ENCODE measurements around the gene KRTAP4-8.
"Not testable (repeated sequence)": the region's sequence is repeated elsewhere in the genome, so short reads cannot be mapped to it uniquely, and the experiment has no call there.

KRTAP4-8 gene

GRCh38 chr17:41083427-41083826, 14.5 kb downstream of the KRTAP4-8 start:
- not testable (repeated sequence) for H3K9ac ChIP-seq; H3K4me1 ChIP-seq; H3K79me2 ChIP-seq; H3K27me3 ChIP-seq (ENCODE audit: control insufficient read depth, insufficient read depth, low read length); H3K36me3 ChIP-seq (ENCODE audit: control insufficient read depth, insufficient read depth, low read length); H3K4me3 ChIP-seq (ENCODE audit: low read depth, low read length); H3K27ac ChIP-seq; H3K4me2 ChIP-seq (ENCODE audit: low read length); H3K9me3 ChIP-seq (ENCODE audit: control insufficient read depth, low read length); H2AFZ ChIP-seq

- H3K27ac ChIP-seq: no peak overlapping the region
- H2AFZ ChIP-seq: no peak overlapping the region
- no peak for TF ChIP-seq CTCF (IDR thresholded peaks at IDR 0.05)
Measured at GRCh38 chr17:41082626-41083025, 15.3 kb downstream of the KRTAP4-8 start.

GRCh38 chr17:41076788-41077187, 21.2 kb downstream of the KRTAP4-8 start:
- no peak overlapping the region for H3K4me3 ChIP-seq (ENCODE audit: low read depth, low read length)
- H3K27ac ChIP-seq: no peak overlapping the region
- H3K79me2 ChIP-seq: no peaks in the 10 kb centered on the region
- H3K36me3 ChIP-seq (ENCODE audit: control insufficient read depth, insufficient read depth, low read length): no peaks in the 10 kb centered on the region
- H3K4me2 ChIP-seq (ENCODE audit: low read length): no peak overlapping the region
- H2AFZ ChIP-seq: no peak overlapping the region
- TF ChIP-seq CTCF (IDR thresholded peaks at IDR 0.05): no peak
- H3K9me3 ChIP-seq (ENCODE audit: control insufficient read depth, low read length): no peaks in the 10 kb centered on the region
- no peaks in the 10 kb centered on the region for H3K27me3 ChIP-seq (ENCODE audit: control insufficient read depth, insufficient read depth, low read length)
- H3K9ac ChIP-seq: no peak overlapping the region
- H3K4me1 ChIP-seq: no peaks in the 10 kb centered on the region

More at GRCh38 chr17:41082626-41083025, 15.3 kb downstream of the KRTAP4-8 start:
- Histone ChIP-seq H3K79me2 (no peaks in the 10 kb centered on the region), H3K4me3 (ENCODE audit: low read depth, low read length) (no peak overlapping the region), H3K27me3 (ENCODE audit: control insufficient read depth, insufficient read depth, low read length) (no peaks in the 10 kb centered on the region), H3K4me1 (no peaks in the 10 kb centered on the region), H3K9ac (no peak overlapping the region), H3K36me3 (ENCODE audit: control insufficient read depth, insufficient read depth, low read length) (no peaks in the 10 kb centered on the region), H3K4me2 (ENCODE audit: low read length) (no peak overlapping the region), H3K9me3 (ENCODE audit: control insufficient read depth, low read length) (no peaks in the 10 kb centered on the region)

GRCh38 chr17:41073676-41074075, 24.3 kb downstream of the KRTAP4-8 start:
- H2AFZ ChIP-seq: no peak overlapping the region
- no peaks in the 10 kb centered on the region for H3K27me3 ChIP-seq (ENCODE audit: control insufficient read depth, insufficient read depth, low read length)
- H3K4me2 ChIP-seq (ENCODE audit: low read length): no peak overlapping the region
- H3K9ac ChIP-seq: no peak overlapping the region
- H3K27ac ChIP-seq: no peak overlapping the region
- H3K9me3 ChIP-seq (ENCODE audit: control insufficient read depth, low read length): no peaks in the 10 kb centered on the region
- no peaks in the 10 kb centered on the region for H3K79me2 ChIP-seq
- no peak for TF ChIP-seq CTCF (IDR thresholded peaks at IDR 0.05)
- no peaks in the 10 kb centered on the region for H3K4me1 ChIP-seq
- no peaks in the 10 kb centered on the region for H3K36me3 ChIP-seq (ENCODE audit: control insufficient read depth, insufficient read depth, low read length)
- no peak overlapping the region for H3K4me3 ChIP-seq (ENCODE audit: low read depth, low read length)

DNA sequence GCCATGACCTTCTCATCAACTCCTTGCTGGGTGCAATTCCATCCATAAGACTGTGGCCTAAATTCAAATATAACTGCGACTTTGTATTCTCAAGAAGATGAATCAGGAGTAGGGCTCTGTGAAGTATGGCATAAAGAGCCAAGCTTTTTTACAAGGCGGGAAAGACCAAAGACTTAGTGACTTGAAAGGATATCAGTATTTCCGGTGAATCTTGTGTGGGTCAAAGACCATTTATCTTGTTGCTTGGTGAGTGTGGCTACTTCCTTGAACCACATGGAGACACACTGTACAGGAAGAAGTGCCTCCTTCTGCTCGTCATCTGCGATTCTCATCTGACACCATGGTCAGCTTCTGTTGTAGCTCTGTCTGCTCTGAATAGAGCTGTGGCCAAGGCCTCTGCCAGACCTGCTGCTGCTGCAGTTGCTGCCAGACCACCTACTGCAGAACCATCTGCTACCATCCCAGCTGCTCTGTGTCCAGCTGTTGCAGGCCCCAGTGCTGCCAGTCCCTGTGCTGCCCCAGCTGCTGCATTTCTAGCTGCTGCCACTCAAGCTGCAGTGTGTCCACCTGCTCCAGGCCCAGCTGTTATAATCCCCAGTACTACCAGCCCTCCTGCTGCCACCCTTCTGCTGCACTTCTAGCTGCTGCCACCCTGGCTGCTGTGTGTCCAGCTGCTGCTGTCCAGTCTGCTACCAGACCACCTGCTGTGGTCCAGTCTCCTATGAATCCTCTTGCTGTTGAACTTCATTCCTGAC, 26.2 kb downstream of the KRTAP4-8 start:
- no peaks in the 10 kb centered on the region for H3K36me3 ChIP-seq (ENCODE audit: control insufficient read depth, insufficient read depth, low read length)

More for the DNA sequence above, 26.2 kb downstream of the KRTAP4-8 start:
- Histone ChIP-seq H3K27ac (no peak overlapping the region), H3K9me3 (ENCODE audit: control insufficient read depth, low read length) (no peaks in the 10 kb centered on the region), H3K27me3 (ENCODE audit: control insufficient read depth, insufficient read depth, low read length) (no peaks in the 10 kb centered on the region), H2AFZ (no peak overlapping the region), H3K9ac (no peak overlapping the region), H3K4me2 (ENCODE audit: low read length) (no peak overlapping the region), H3K79me2 (no peaks in the 10 kb centered on the region), H3K4me3 (ENCODE audit: low read depth, low read length) (no peak overlapping the region), H3K4me1 (no peaks in the 10 kb centered on the region)
- no peak for TF ChIP-seq CTCF (IDR thresholded peaks at IDR 0.05)

Data from parathyroid adenoma (tissue), 2 donors.